Gastroesophageal sphincter (tissue), 3 donors: ENCODE measurements around the gene MOCOS.

Experiments used
- EP300 ChIP-seq: sonication (generic); formaldehyde crosslinking; IDR thresholded peaks from one replicate; pipeline ENCODE4 v1.6.1; 2017; ENCODE audit warnings: antibody characterized with exemption, mild to moderate bottlenecking
- POLR2A ChIP-seq, 2 donors: fragments of 450-650 bp; IDR thresholded peaks; one replicate each; pipeline ENCODE4 v1.6.1; 2017; ENCODE audit warnings: antibody characterized with exemption in 2 of 2, mild to moderate bottlenecking in 2 of 2, moderate library complexity in 1 of 2
- TF ChIP-seq, protein P1 (sequence below), 4 experiments: fragments of 200-600 bp in 2 of 4; fragments of 450-650 bp in 2 of 4; sonication (generic) in 1 of 4; IDR thresholded peaks; one replicate each; pipeline ENCODE4 v1.5.1; 2017 to 2019; ENCODE audit warnings: antibody characterized with exemption in 4 of 4, mild to moderate bottlenecking in 2 of 4, moderate library complexity in 2 of 4

DNA sequence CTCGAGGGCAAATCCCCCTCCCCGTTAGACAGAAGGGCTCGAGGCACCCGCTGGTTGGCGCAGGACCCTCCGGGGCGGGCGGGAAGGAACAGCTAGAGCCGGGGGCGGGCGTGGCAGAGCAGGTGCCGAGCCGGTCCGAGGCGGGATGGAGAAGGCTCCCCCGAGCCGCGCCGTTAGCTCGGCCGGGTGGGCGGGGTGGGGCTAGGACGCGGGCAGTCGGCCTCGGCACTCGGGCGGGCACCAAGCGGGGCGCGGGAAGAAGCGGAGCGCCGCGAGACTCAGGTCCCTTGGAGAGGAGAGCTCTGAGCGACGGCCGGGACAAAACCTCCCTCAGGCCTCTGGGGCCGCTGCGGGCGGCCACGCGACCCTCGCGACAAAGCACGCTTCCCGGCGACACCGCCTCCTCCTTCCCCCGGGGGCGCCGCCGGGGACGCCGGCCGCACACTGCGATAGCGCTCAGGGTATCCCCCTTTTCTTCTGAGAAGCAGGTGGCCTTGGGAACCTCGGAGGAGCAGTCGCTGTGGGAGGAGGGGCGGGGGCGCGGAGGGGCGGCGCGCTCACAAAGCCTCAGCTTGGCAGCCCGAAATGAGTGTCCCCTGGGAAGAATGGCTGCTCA is 110.9 kb downstream of the MOCOS start:
- TF ChIP-seq, protein P1, sequence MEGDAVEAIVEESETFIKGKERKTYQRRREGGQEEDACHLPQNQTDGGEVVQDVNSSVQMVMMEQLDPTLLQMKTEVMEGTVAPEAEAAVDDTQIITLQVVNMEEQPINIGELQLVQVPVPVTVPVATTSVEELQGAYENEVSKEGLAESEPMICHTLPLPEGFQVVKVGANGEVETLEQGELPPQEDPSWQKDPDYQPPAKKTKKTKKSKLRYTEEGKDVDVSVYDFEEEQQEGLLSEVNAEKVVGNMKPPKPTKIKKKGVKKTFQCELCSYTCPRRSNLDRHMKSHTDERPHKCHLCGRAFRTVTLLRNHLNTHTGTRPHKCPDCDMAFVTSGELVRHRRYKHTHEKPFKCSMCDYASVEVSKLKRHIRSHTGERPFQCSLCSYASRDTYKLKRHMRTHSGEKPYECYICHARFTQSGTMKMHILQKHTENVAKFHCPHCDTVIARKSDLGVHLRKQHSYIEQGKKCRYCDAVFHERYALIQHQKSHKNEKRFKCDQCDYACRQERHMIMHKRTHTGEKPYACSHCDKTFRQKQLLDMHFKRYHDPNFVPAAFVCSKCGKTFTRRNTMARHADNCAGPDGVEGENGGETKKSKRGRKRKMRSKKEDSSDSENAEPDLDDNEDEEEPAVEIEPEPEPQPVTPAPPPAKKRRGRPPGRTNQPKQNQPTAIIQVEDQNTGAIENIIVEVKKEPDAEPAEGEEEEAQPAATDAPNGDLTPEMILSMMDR (IDR thresholded peaks at IDR 0.05), result no peak
- TF ChIP-seq POLR2A (IDR thresholded peaks at IDR 0.05) (no peak), EP300 (no peak)
